Liver (tissue), 3 donors: ENCODE measurements around the gene HUNK.

Experiments
- CTCF ChIP-seq: fragments of 150-350 bp; IDR thresholded peaks from 2 replicates; pipeline ENCODE4 v1.5.1; 2017; ENCODE audit warnings: improper control_type of control experiment, low read depth, low read length; ENCODE audit not compliant: missing input control
- EGR1 ChIP-seq, 2 donors: IDR thresholded peaks; 2 replicates each; pipeline ENCODE4 v1.6.1; 2016 to 2018; ENCODE audit warnings: antibody characterized with exemption in 2 of 2, low read depth in 2 of 2
- RAD21 ChIP-seq, 2 donors: IDR thresholded peaks; 2 replicates each; pipeline ENCODE4 v1.6.1; 2016; ENCODE audit warnings: antibody characterized with exemption in 2 of 2, mild to moderate bottlenecking in 2 of 2
- REST ChIP-seq: IDR thresholded peaks from 2 replicates; pipeline ENCODE4 v1.6.1; 2016; ENCODE audit warnings: antibody characterized with exemption, mild to moderate bottlenecking
- YY1 ChIP-seq: IDR thresholded peaks from 2 replicates; pipeline ENCODE4 v1.6.1; 2016; ENCODE audit warnings: antibody characterized with exemption, mild to moderate bottlenecking
- donor health status: healthy.
- donor health status: healthy.

GRCh38 chr21:31993826-31994825 is 121.3 kb downstream of the HUNK start:
- no peak for TF ChIP-seq EGR1 (IDR thresholded peaks at IDR 0.05; ENCODE audit: low read depth in 2 of 2)
- TF ChIP-seq CTCF, result no peak
- no peak for TF ChIP-seq YY1
- no peak for TF ChIP-seq RAD21 (IDR thresholded peaks at IDR 0.05)
- no peak for TF ChIP-seq REST
